ENCODE data around the gene PACS1. TPM values are rescaled to one million over a fixed set of nuclear protein-coding genes. Genes with fewer than 3 reads are reported as not detected.

PACS1 gene
- total and polyA plus RNA-seq, 2 donors (not counting 1 experiment from before 2014, with no cell fraction given), result 131 to 303 TPM

- Histone ChIP-seq H3K9ac (ENCODE audit: low read length) (peak overlapping the region; percentile 58), H3K27me3 (replicated peaks in 1 of 4; ENCODE audit: control extremely low read depth in 1 of 4, control insufficient read depth in 3 of 4, insufficient read depth in 4 of 4, low read length in 3 of 4) (peaks cover 2 to 33% (median 15%) of the 10 kb centered on the region in 4 experiments), H4K20me1 (ENCODE audit: control insufficient read depth, insufficient read depth, low read length, poor library complexity, severe bottlenecking) (peaks cover 8% of the 10 kb centered on the region), H3K79me2 (ENCODE audit: control insufficient read depth, insufficient read depth, low read length) (peaks cover 11% of the 10 kb centered on the region), H3K4me3 (ENCODE audit: control extremely low read depth in 1 of 5, extremely low read depth in 1 of 5, insufficient read depth in 1 of 5, low read depth in 2 of 5, low read length in 4 of 5) (no peak overlapping the region), H3K9me3 (ENCODE audit: control extremely low read depth in 1 of 3, control insufficient read depth in 2 of 3, insufficient read depth in 1 of 3, low read length in 2 of 3) (peaks cover 0 to 4% (median 0%) of the 10 kb centered on the region in 3 donors), H3K36me3 (replicated peaks in 1 of 2; ENCODE audit: control extremely low read depth in 1 of 2, control insufficient read depth in 1 of 2, extremely low read depth in 1 of 2, insufficient read depth in 2 of 2, low read length in 1 of 2) (no peaks in the 10 kb centered on the region), H3K4me2 (replicated peaks; ENCODE audit: low read depth, low read length, poor library complexity, severe bottlenecking) (peak overlapping the region; percentile 96), H2AFZ (ENCODE audit: insufficient read depth, low read depth, low read length, poor library complexity, severe bottlenecking) (peak overlapping the region; percentile 71), H3K4me1 (ENCODE audit: control insufficient read depth in 2 of 2, insufficient read depth in 2 of 2, low read length in 2 of 2) (peaks cover 33% of the 10 kb centered on the region in 2 donors), H3K27ac (ENCODE audit: low read length in 2 of 2) (no peak overlapping the region)
- TF ChIP-seq EZH2 (IDR thresholded peaks at IDR 0.05; ENCODE audit: borderline replicate concordance, insufficient read depth, low read depth, low read length, poor library complexity, severe bottlenecking) (no peak), CTCF (IDR thresholded peaks at IDR 0.05) (no peak)
- Mint-ChIP-seq H3K4me1 (peaks cover 30% of the 10 kb centered on the region), H3K27ac (no peak overlapping the region), H3K27me3 (peaks cover 18% of the 10 kb centered on the region), H3K4me3 (peak overlapping the region; percentile 80), H3K9me3 (ENCODE audit: insufficient read depth) (no peaks in the 10 kb centered on the region)
- no peak for ATAC-seq (ENCODE audit: low read depth)
- DNase-seq, result peak; percentile 42
- POLR2A ChIA-PET, result no interaction called here
- intact Hi-C loops (cut with micrococcal nuclease), result no loop called here
- CTCF ChIA-PET, result no interaction called here
- 62% methylated on average over 14 of the region's 17 CpGs for WGBS (ENCODE audit: insufficient coverage)
Measured at GRCh38 chr11:66292543-66293332, 222.7 kb downstream of the PACS1 start.

GRCh38 chr11:66293352-66293751 is 223.3 kb downstream of the PACS1 start:
- WGBS (ENCODE audit: insufficient coverage), result no CpG with 5 or more reads among the region's 4 CpGs
- no peak overlapping the region for H3K4me2 ChIP-seq (replicated peaks; ENCODE audit: low read depth, low read length, poor library complexity, severe bottlenecking)
- no peak overlapping the region for H2AFZ ChIP-seq (ENCODE audit: insufficient read depth, low read depth, low read length, poor library complexity, severe bottlenecking)
- Mint-ChIP-seq H3K4me3 (peak overlapping the region; percentile 13), H3K9me3 (ENCODE audit: insufficient read depth) (no peaks in the 10 kb centered on the region), H3K27me3 (peaks cover 18% of the 10 kb centered on the region), H3K4me1 (peaks cover 26% of the 10 kb centered on the region), H3K27ac (no peak overlapping the region)
- peaks cover 0 to 4% (median 0%) of the 10 kb centered on the region in 3 donors for H3K9me3 ChIP-seq (ENCODE audit: control extremely low read depth in 1 of 3, control insufficient read depth in 2 of 3, insufficient read depth in 1 of 3, low read length in 2 of 3)
- no peak overlapping the region for H3K27ac ChIP-seq (ENCODE audit: low read length in 2 of 2)
- intact Hi-C loops (cut with micrococcal nuclease), result no loop called here
- peaks cover 2% of the 10 kb centered on the region for H4K20me1 ChIP-seq (ENCODE audit: control insufficient read depth, insufficient read depth, low read length, poor library complexity, severe bottlenecking)
- no peak for TF ChIP-seq EZH2 (IDR thresholded peaks at IDR 0.05; ENCODE audit: borderline replicate concordance, insufficient read depth, low read depth, low read length, poor library complexity, severe bottlenecking)
- TF ChIP-seq CTCF (IDR thresholded peaks at IDR 0.05), result no peak
- peaks cover 2 to 33% (median 15%) of the 10 kb centered on the region in 4 experiments for H3K27me3 ChIP-seq (replicated peaks in 1 of 4; ENCODE audit: control extremely low read depth in 1 of 4, control insufficient read depth in 3 of 4, insufficient read depth in 4 of 4, low read length in 3 of 4)
- peaks cover 27% of the 10 kb centered on the region in 2 donors for H3K4me1 ChIP-seq (ENCODE audit: control insufficient read depth in 2 of 2, insufficient read depth in 2 of 2, low read length in 2 of 2)
- DNase-seq, result peak; percentile 15
- H3K9ac ChIP-seq (ENCODE audit: low read length), result no peak overlapping the region
- ATAC-seq (ENCODE audit: low read depth), result no peak
- POLR2A ChIA-PET, result no interaction called here
- no peaks in the 10 kb centered on the region for H3K36me3 ChIP-seq (replicated peaks in 1 of 2; ENCODE audit: control extremely low read depth in 1 of 2, control insufficient read depth in 1 of 2, extremely low read depth in 1 of 2, insufficient read depth in 2 of 2, low read length in 1 of 2)
- H3K4me3 ChIP-seq (ENCODE audit: control extremely low read depth in 1 of 5, extremely low read depth in 1 of 5, insufficient read depth in 1 of 5, low read depth in 2 of 5, low read length in 4 of 5), result no peak overlapping the region
- CTCF ChIA-PET, result no interaction called here
- peaks cover 5% of the 10 kb centered on the region for H3K79me2 ChIP-seq (ENCODE audit: control insufficient read depth, insufficient read depth, low read length)
